BE2C (cell line): Measurements from ENCODE around the gene KCNMA1.

ENCODE experiments used
- DNase-seq: peaks from one replicate; pipeline ENCODE4 v3.0.0-alpha.2; 2020
- H3K27me3 ChIP-seq: fragments of 250-450 bp; sonication (Bioruptor Pico); 2 replicates; pipeline ENCODE4 v1.5.1; 2020; ENCODE audit warnings: mild to moderate bottlenecking
- H3K36me3 ChIP-seq: fragments of 250-450 bp; sonication (Bioruptor Pico); 2 replicates; pipeline ENCODE4 v1.5.1; 2020; ENCODE audit warnings: mild to moderate bottlenecking
- H3K4me1 ChIP-seq: fragments of 250-450 bp; sonication (Bioruptor Pico); 2 replicates; pipeline ENCODE4 v1.5.1; 2020
- H3K4me3 ChIP-seq: 2 replicates; pipeline ENCODE4 v1.5.1; 2011; ENCODE audit warnings: low read depth, low read length
- H3K9me3 ChIP-seq: fragments of 250-450 bp; sonication (Bioruptor Pico); 2 replicates; pipeline ENCODE4 v1.5.1; 2020
- CTCF ChIP-seq: IDR thresholded peaks from 2 replicates; pipeline ENCODE4 v1.5.1; 2012; ENCODE audit warnings: mild to moderate bottlenecking, low read depth, low read length

KCNMA1 gene

GRCh38 chr10:77306666-77307065 is 330.9 kb downstream of the KCNMA1 start:
- DNase-seq: no peak
- H3K4me1 ChIP-seq: no peaks in the 10 kb centered on the region
- no peaks in the 10 kb centered on the region for H3K9me3 ChIP-seq
- H3K27me3 ChIP-seq: no peaks in the 10 kb centered on the region
- no peak overlapping the region for H3K4me3 ChIP-seq
- no peak for TF ChIP-seq CTCF
- H3K36me3 ChIP-seq: no peaks in the 10 kb centered on the region

GRCh38 chr10:77305650-77306632 is 331.7 kb downstream of the KCNMA1 start:
- DNase-seq: no peak
- Histone ChIP-seq H3K9me3 (no peaks in the 10 kb centered on the region), H3K4me3 (no peak overlapping the region), H3K4me1 (no peaks in the 10 kb centered on the region), H3K36me3 (no peaks in the 10 kb centered on the region), H3K27me3 (no peaks in the 10 kb centered on the region)
- TF ChIP-seq CTCF: no peak

GRCh38 chr10:77304192-77304591 is 333.4 kb downstream of the KCNMA1 start:
- Histone ChIP-seq H3K4me1 (no peaks in the 10 kb centered on the region), H3K36me3 (no peaks in the 10 kb centered on the region), H3K4me3 (no peak overlapping the region), H3K27me3 (no peaks in the 10 kb centered on the region), H3K9me3 (no peaks in the 10 kb centered on the region)
- DNase-seq: no peak
- TF ChIP-seq CTCF: no peak

- Histone ChIP-seq H3K4me3 (no peak overlapping the region), H3K27me3 (no peaks in the 10 kb centered on the region), H3K36me3 (no peaks in the 10 kb centered on the region), H3K4me1 (no peaks in the 10 kb centered on the region), H3K9me3 (no peaks in the 10 kb centered on the region)
- no peak for DNase-seq
- TF ChIP-seq CTCF: no peak
These were observed 336.3 kb downstream of the KCNMA1 start for GRCh38 chr10:77301305-77301730.

- H3K4me1 ChIP-seq: no peaks in the 10 kb centered on the region
- H3K36me3 ChIP-seq: no peaks in the 10 kb centered on the region
- no peaks in the 10 kb centered on the region for H3K9me3 ChIP-seq
- H3K4me3 ChIP-seq: no peak overlapping the region
- no peak for DNase-seq
- no peaks in the 10 kb centered on the region for H3K27me3 ChIP-seq
- no peak for TF ChIP-seq CTCF
These were observed 336.8 kb downstream of the KCNMA1 start for GRCh38 chr10:77300682-77301302.

GRCh38 chr10:77299320-77299719 is 338.3 kb downstream of the KCNMA1 start:
- no peak for DNase-seq
- Histone ChIP-seq H3K27me3 (no peaks in the 10 kb centered on the region), H3K4me3 (no peak overlapping the region), H3K4me1 (no peaks in the 10 kb centered on the region), H3K36me3 (no peaks in the 10 kb centered on the region), H3K9me3 (no peaks in the 10 kb centered on the region)
- TF ChIP-seq CTCF: no peak
